ENCODE measurements around the gene PHIP. TPM values are rescaled to one million over a fixed set of nuclear protein-coding genes. Genes with fewer than 3 reads are reported as not detected.

The PHIP gene
- total and polyA plus RNA-seq, 10 of the 15 experiments (the other 5 are each of a cell fraction or from before 2014, with no cell fraction given): 8.5 to 34.6 (median 17.9) TPM

- no TSS peak for BruUV-seq (replicated peaks)
- Histone ChIP-seq H2AFZ (ENCODE audit: control insufficient read depth, low read depth, low read length) (no peak overlapping the region), H3K9ac (ENCODE audit: control insufficient read depth, insufficient read depth, low read length) (no peak overlapping the region), H3K36me3 (ENCODE audit: control insufficient read depth in 2 of 2, insufficient read depth in 2 of 2, low read length in 1 of 2) (peaks cover 1 to 22% of the 10 kb centered on the region in 2 experiments; a peak in 3 of 4 replicates), H3K9me3 (replicated peaks; ENCODE audit: control insufficient read depth, insufficient read depth, low read length) (no peaks in the 10 kb centered on the region), H3K79me2 (ENCODE audit: control insufficient read depth, insufficient read depth, low read length) (no peaks in the 10 kb centered on the region), H4K20me1 (ENCODE audit: control insufficient read depth, insufficient read depth) (no peaks in the 10 kb centered on the region), H3K4me3 (no peak overlapping the region), H3K27ac (ENCODE audit: control insufficient read depth, insufficient read depth) (no peak overlapping the region), H3K27me3 (replicated peaks in 1 of 2; ENCODE audit: control insufficient read depth in 2 of 2, insufficient read depth in 2 of 2, low read length in 1 of 2) (no peaks in the 10 kb centered on the region), H3K4me1 (ENCODE audit: control insufficient read depth, insufficient read depth, low read length) (no peaks in the 10 kb centered on the region), H3K4me2 (ENCODE audit: control insufficient read depth, insufficient read depth) (no peak overlapping the region)
- CTCF ChIA-PET: interaction anchor here (1.1 to 1.2 kb wide), 2 partner anchors 10 to 61 kb away, joined by 3 read pairs; no protein-coding TSS in a partner anchor
- in situ Hi-C loops (cut with MboI): no loop called here
- ATAC-seq: no peak
- TF ChIP-seq EED (IDR thresholded peaks at IDR 0.05; ENCODE audit: low read depth) (no peak), MTA2 (IDR thresholded peaks at IDR 0.05; ENCODE audit: low read depth) (no peak), NKRF (conservative IDR thresholded peaks at IDR 0.05) (no peak), ZBED1 (IDR thresholded peaks at IDR 0.05; ENCODE audit: borderline replicate concordance) (no peak), JUND (IDR thresholded peaks at IDR 0.05; ENCODE audit: low read depth, low read length) (no peak), ATF2 (IDR thresholded peaks at IDR 0.05; ENCODE audit: low read length) (no peak), POLR2A (IDR thresholded peaks at IDR 0.05; ENCODE audit: low read depth, low read length) (no peak), E2F8 (IDR thresholded peaks at IDR 0.05; ENCODE audit: low read depth, partially characterized antibody) (no peak), KAT2A (conservative IDR thresholded peaks at IDR 0.05; ENCODE audit: control insufficient read depth, low read depth, low read length) (no peak), NFYB (IDR thresholded peaks at IDR 0.05; ENCODE audit: insufficient read depth, low read depth, low read length) (no peak)
- intact Hi-C loops (cut with micrococcal nuclease; ENCODE audit: unreplicated experiment): loop anchor here (10.0 kb wide), 1 partner anchor 465 kb away; no protein-coding TSS in a partner anchor
- SMC1A ChIA-PET (ENCODE audit: uncharacterized antibody, unreplicated experiment): interaction anchor here (1.5 to 1.6 kb wide), 2 partner anchors 11 to 20 kb away, joined by 3 to 7 read pairs; no protein-coding TSS in a partner anchor
- POLR2A ChIA-PET: interaction anchor here (1.6 kb wide), 1 partner anchor 79 kb away, joined by 5 read pairs; the partner anchor contains the start of gene PHIP
- FAIRE-seq: no peak
- RAD21 ChIA-PET (ENCODE audit: unreplicated experiment): no interaction called here
- no peak for DNase-seq (ENCODE audit: low read depth, low spot score)
These were observed 78.3 kb downstream of the PHIP start for GRCh38 chr6:78999737-79000136.

Measured in GM12878 (cell line).